ENCODE results near the gene CBR4. TPM values are rescaled to one million over a fixed set of nuclear protein-coding genes. Genes with fewer than 3 reads are reported as not detected.

The CBR4 gene
- total RNA-seq, 2 experiments from 2014 or later, result 12.7 to 14.7 TPM

DNA sequence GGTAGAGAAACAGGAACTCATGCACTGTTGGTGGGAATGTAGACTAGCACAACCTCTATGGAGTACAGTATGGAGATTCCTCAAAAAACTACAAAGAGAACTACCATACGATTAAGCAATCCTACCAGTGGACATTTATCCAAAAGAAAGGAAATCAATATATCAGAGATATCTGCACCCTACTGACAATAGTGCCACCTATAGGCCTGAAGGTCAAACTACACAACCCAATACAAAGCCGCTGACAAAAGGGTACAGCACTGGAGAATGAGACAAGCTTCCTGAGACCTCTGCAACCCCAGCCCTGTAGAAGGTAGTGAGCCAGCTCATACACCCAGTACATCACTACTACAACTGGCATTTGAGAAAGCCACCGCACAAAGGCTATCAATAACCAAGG lies 67.1 kb downstream of the CBR4 start:
- peaks cover 16% of the 10 kb centered on the region for H3K27me3 Mint-ChIP-seq
- DNase-seq, result no peak
- no peaks in the 10 kb centered on the region for H3K4me1 Mint-ChIP-seq
- POLR2A ChIA-PET, result no interaction called here
- CTCF ChIA-PET, result interaction anchor here (0.8 to 1.2 kb wide), 3 partner anchors 10 to 29 kb away, joined by 3 read pairs; no protein-coding TSS in a partner anchor
- H3K9me3 Mint-ChIP-seq, result peaks cover 7% of the 10 kb centered on the region
- no peaks in the 10 kb centered on the region for H3K36me3 Mint-ChIP-seq (ENCODE audit: low read depth)
- no peak overlapping the region for H3K4me3 Mint-ChIP-seq
- no peak overlapping the region for H3K27ac Mint-ChIP-seq
